DND-41 (cell line): Measurements from ENCODE around the gene SLC6A18.
A peak's percentile ranks its signal among the peaks of the same experiment; 100 is the strongest.

Experiments used
- ATAC-seq: fragments of 200-7000 bp; cut with Tn5 transposase; 3 replicates; pipeline ENCODE4 v1.9.1; 2021; ENCODE audit warnings: low read depth; ENCODE audit not compliant: insufficient read depth
- DNase-seq: peaks from one replicate; pipeline ENCODE4 v3.0.0-alpha.2; 2020
- H2AFZ ChIP-seq: 2 replicates; pipeline ENCODE4 v1.6.0; 2012; ENCODE audit warnings: low read depth, low read length
- H3K27ac ChIP-seq: 2 replicates; pipeline ENCODE4 v1.5.1; 2012; ENCODE audit warnings: low read length, inconsistent platforms
- H3K27me3 ChIP-seq: fragments of 200-600 bp; sonication (generic); 2 replicates; pipeline ENCODE4 v1.6.0; 2012; ENCODE audit warnings: low read length, mild to moderate bottlenecking, inconsistent platforms; ENCODE audit not compliant: insufficient read depth, poor library complexity
- H3K36me3 ChIP-seq: 2 replicates; pipeline ENCODE4 v1.5.1; 2012; ENCODE audit warnings: low read length, inconsistent platforms; ENCODE audit not compliant: insufficient read depth
- H3K4me1 ChIP-seq: 2 replicates; pipeline ENCODE4 v1.5.1; 2012; ENCODE audit warnings: mild to moderate bottlenecking, low read length; ENCODE audit not compliant: insufficient read depth
- H3K4me2 ChIP-seq: 2 replicates; pipeline ENCODE4 v1.6.0; 2012; ENCODE audit warnings: mild to moderate bottlenecking, moderate library complexity, low read length, inconsistent platforms; ENCODE audit not compliant: insufficient read depth
- H3K4me3 ChIP-seq, 2 experiments: fragments of 200-600 bp in 1 of 2; shearing (Covaris generic) in 1 of 2; 2 replicates each; pipeline ENCODE4 v1.5.1; 2012 to 2016; ENCODE audit warnings: inconsistent platforms in 2 of 2, low read length in 2 of 2, mild to moderate bottlenecking in 2 of 2, low read depth in 1 of 2, moderate library complexity in 1 of 2
- H3K79me2 ChIP-seq: 2 replicates; pipeline ENCODE4 v1.6.0; 2012; ENCODE audit warnings: low read length, inconsistent platforms; ENCODE audit not compliant: insufficient read depth
- H3K9ac ChIP-seq: 2 replicates; pipeline ENCODE4 v1.6.0; 2012; ENCODE audit warnings: low read depth, mild to moderate bottlenecking, inconsistent platforms, low read length, moderate library complexity
- H3K9me3 ChIP-seq: 2 replicates; pipeline ENCODE4 v1.5.1; 2012; ENCODE audit warnings: low read length, moderate library complexity, mild to moderate bottlenecking, inconsistent platforms; ENCODE audit not compliant: insufficient read depth, severe bottlenecking
- H4K20me1 ChIP-seq: 2 replicates; pipeline ENCODE4 v1.6.0; 2012; ENCODE audit warnings: low read length; ENCODE audit not compliant: insufficient read depth
- EZH2 ChIP-seq: IDR thresholded peaks from 3 replicates; pipeline ENCODE4 v1.6.1; 2012; ENCODE audit warnings: borderline replicate concordance, low read depth, mild to moderate bottlenecking, moderate library complexity, low read length, inconsistent platforms; ENCODE audit not compliant: severe bottlenecking
- TF ChIP-seq, protein P1 (sequence below): IDR thresholded peaks from 2 replicates; pipeline ENCODE4 v1.5.1; 2012; ENCODE audit warnings: borderline replicate concordance, low read length, moderate library complexity, mild to moderate bottlenecking; ENCODE audit not compliant: poor library complexity, severe bottlenecking; ENCODE audit errors: extremely low read depth

SLC6A18 gene

DNA sequence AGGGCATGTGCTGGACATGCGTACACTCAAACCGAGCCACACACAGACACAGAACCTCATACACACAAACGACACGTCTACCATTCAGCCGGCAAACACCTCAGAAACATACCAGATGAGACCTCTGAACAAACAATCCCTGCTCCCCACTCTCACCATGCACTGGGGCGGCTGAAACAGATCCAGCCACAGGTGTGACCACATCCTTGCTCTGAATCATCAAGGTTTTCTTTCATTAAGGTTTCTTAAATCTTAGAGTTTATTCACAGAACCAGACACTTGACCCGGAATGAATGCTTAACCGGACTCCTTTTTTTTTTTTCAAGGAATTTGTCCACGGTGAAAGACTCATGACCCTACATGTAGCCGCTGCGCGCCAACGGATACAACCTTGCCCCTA lies 43.5 kb downstream of the SLC6A18 start:
- Histone ChIP-seq H3K4me1 (peaks cover 11% of the 10 kb centered on the region), H3K9me3 (no peaks in the 10 kb centered on the region), H3K27ac (no peak overlapping the region; the same call in 1 of the 2 replicates), H3K4me2 (no peak overlapping the region), H3K79me2 (no peaks in the 10 kb centered on the region), H3K27me3 (no peaks in the 10 kb centered on the region), H2AFZ (no peak overlapping the region), H3K9ac (no peak overlapping the region), H3K4me3 (no peak overlapping the region), H3K36me3 (peaks cover 18% of the 10 kb centered on the region), H4K20me1 (peaks cover 2% of the 10 kb centered on the region; the same call in 1 of the 2 replicates)
- TF ChIP-seq, protein P1, sequence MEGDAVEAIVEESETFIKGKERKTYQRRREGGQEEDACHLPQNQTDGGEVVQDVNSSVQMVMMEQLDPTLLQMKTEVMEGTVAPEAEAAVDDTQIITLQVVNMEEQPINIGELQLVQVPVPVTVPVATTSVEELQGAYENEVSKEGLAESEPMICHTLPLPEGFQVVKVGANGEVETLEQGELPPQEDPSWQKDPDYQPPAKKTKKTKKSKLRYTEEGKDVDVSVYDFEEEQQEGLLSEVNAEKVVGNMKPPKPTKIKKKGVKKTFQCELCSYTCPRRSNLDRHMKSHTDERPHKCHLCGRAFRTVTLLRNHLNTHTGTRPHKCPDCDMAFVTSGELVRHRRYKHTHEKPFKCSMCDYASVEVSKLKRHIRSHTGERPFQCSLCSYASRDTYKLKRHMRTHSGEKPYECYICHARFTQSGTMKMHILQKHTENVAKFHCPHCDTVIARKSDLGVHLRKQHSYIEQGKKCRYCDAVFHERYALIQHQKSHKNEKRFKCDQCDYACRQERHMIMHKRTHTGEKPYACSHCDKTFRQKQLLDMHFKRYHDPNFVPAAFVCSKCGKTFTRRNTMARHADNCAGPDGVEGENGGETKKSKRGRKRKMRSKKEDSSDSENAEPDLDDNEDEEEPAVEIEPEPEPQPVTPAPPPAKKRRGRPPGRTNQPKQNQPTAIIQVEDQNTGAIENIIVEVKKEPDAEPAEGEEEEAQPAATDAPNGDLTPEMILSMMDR: no peak
- TF ChIP-seq EZH2: no peak
- DNase-seq: peak; percentile 53
- ATAC-seq: peak; percentile 87

DNA sequence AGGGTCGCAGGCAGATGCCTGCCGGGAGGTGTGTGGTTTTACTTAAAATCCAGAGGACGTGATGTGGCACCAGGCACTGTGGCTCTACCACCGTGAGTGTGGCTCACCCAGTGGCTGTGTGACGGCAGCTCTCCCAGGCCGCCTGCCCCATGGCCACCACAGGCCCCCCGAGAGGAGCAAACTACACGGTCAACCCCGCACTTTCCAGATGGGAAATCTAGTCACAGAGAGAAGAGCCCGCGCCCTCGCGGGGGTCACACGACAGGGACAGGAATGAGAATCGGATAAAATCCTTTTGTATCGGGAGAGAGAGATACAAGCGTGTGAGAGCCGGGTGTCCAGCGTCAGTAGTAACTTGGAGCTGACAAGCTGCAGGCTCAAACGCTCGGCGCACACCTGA lies 45.2 kb downstream of the SLC6A18 start:
- no peak overlapping the region for H2AFZ ChIP-seq
- no peak for ATAC-seq
- H3K36me3 ChIP-seq: peaks cover 11% of the 10 kb centered on the region; the same call in 1 of the 2 replicates
- peaks cover 2% of the 10 kb centered on the region; the same call in 1 of the 2 replicates for H4K20me1 ChIP-seq
- no peak overlapping the region for H3K4me2 ChIP-seq
- peaks cover 26% of the 10 kb centered on the region for H3K4me1 ChIP-seq
- no peak for DNase-seq
- no peak overlapping the region for H3K27ac ChIP-seq
- no peak for TF ChIP-seq EZH2
- TF ChIP-seq, protein P1: no peak
- H3K9ac ChIP-seq: no peak overlapping the region
- no peaks in the 10 kb centered on the region for H3K79me2 ChIP-seq
- no peaks in the 10 kb centered on the region for H3K9me3 ChIP-seq
- no peak overlapping the region for H3K4me3 ChIP-seq
- no peaks in the 10 kb centered on the region for H3K27me3 ChIP-seq

DNA sequence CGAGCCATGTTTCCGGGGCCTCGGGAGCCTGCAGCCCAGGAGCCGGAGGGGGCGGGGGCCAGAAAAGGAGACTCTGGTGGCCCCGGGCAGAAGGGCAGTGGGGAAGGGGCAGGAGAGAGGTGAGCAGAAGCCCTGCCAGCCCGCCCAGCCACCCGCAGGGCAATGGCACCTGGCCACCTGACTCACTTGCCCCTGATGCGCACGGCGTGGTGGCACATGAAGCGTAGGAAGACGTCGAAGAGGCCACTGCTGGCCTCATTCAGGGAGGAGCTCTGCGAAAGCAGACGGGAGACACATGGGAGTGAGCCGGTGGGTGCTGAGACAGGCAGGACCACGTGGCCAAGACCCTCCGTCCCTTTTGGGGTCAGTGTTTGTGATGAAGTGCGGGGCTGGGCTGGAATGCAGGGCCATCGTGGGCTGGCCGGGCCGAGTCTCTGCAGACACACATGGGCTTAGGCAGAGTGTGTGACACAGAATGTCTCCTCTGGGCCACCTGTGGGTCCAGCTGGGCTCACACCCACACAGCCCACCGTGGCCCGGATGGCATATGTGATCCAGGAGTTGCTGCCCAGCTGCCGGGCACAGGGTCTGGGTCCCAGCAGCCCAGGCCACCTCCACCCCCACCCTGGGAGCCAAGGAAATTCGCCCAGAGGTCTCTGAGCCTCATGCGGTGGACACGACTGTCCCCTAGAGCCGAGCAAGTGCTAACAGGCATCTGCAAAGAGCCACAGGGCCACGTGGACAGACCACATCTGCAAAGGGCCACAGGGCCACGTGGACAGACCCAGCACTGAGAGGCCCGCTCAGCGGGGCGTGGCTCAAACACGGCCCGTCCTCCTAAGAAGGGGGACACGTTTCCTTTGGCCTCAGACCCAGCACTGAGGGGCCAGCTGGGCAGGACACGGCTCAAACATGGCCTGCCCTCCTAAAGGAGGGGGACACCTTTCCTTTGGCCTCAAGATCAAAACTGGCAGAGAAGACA lies 46.0 kb downstream of the SLC6A18 start:
- Histone ChIP-seq H3K79me2 (no peaks in the 10 kb centered on the region), H4K20me1 (peaks cover 2% of the 10 kb centered on the region; the same call in 1 of the 2 replicates), H3K4me1 (peaks cover 29% of the 10 kb centered on the region), H3K9ac (no peak overlapping the region), H3K27me3 (no peaks in the 10 kb centered on the region), H3K27ac (no peak overlapping the region; the same call in 1 of the 2 replicates), H3K36me3 (peaks cover 10% of the 10 kb centered on the region; the same call in 1 of the 2 replicates), H2AFZ (no peak overlapping the region), H3K9me3 (no peaks in the 10 kb centered on the region), H3K4me2 (no peak overlapping the region), H3K4me3 (no peak overlapping the region)
- no peak for ATAC-seq
- TF ChIP-seq, protein P1: no peak
- no peak for TF ChIP-seq EZH2
- no peak for DNase-seq
